GM21717 (cell line): Measurements from ENCODE around the gene AKIP1.
"Not testable (repeated sequence)": the region's sequence is repeated elsewhere in the genome, so short reads cannot be mapped to it uniquely, and the experiment has no call there.

Experiments
- ATAC-seq: cut with Tn5 transposase; IDR thresholded peaks from one replicate; pipeline ENCODE4 v1.9.1; 2021; ENCODE audit warnings: mild to moderate bottlenecking, moderate library complexity; ENCODE audit not compliant: unreplicated experiment

Gene AKIP1

DNA sequence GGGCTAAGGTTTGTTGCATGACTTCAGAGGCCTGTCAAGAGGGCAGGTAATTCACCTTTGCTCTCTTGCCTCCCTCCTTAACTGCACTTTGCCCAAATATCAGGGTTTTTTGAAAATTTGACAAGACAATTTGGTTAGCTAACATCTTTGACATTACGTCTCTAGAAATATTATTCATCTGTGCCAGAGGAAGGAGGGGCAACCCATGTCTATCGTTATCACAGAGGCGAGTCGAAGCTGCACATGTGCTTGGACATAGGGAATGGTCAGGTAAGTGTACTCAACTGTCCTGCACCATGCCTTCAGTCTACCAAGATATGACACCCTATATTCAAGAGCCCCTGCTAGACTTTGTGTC lies 3.7 kb downstream of the AKIP1 start:
- ATAC-seq = no peak

- ATAC-seq = no peak
Measured at GRCh38 chr11:8917157-8917825, 6.3 kb downstream of the AKIP1 start.

DNA sequence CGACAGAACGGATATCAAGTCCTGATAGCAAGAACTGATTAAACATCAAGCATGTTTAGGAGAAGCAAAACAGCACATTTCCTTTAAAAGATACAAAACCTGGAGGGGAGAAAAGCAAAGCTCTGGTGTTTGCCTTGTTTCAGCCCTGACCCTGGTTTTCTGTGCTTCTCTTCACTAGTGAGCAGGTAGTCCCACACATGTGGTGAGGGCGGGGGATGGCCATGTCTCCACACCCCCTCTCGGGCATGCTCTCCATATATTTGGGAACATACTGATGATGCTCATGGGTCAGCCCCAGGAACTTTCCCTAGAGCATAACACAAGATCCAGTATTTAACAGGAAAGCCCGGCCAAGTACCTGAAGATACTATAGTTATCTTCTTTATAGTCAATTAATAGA lies 11.7 kb downstream of the AKIP1 start:
- ATAC-seq = no peak

DNA sequence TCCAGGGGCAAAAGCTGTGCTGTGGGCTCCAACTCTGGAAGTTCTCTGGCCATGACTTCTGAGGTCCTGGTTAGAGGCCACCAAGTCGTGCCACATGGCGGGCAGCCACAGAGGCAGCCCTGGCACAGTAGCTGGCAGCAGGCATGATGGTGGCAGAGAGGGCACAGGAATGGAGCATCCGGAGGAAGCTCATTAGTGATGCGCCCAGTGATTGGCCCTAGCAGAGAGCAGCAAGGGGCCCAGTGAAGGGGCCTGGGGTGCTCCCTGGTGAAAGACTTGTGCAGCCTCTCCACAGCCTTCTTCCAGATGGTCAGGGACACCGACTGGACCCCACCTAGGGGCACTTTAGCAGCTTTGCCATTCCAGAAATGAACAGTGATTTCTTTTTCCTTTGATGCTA lies 14.7 kb downstream of the AKIP1 start:
- no peak for ATAC-seq

- ATAC-seq = no peak
Measured at GRCh38 chr11:8926236-8926635, 15.2 kb downstream of the AKIP1 start.

DNA sequence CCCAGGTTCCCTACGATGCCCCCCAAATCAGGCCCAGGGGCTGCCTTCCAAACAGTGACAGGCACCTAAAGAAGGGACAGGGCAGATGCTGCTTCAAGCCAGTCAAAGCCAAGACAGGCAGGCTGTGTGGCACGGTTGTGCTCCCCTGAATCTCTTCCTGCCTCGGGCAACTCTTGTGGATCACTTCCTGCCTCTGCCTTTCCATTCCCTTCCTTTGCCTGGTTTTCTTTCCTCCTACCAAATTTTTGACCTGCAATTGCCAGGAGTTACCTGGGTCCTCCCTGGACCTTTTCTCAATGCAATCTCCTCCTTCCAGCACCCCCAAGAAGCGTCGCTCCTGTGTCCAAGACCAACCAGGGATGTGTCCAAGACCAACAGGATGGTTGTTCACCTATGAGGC lies 16.2 kb downstream of the AKIP1 start:
- no peak for ATAC-seq

- no peak for ATAC-seq
Measured at GRCh38 chr11:8928205-8928604, 17.2 kb downstream of the AKIP1 start.

- ATAC-seq = no peak
Measured at GRCh38 chr11:8928981-8929615, 18.1 kb downstream of the AKIP1 start.

GRCh38 chr11:8930456-8931175 lies 19.6 kb downstream of the AKIP1 start:
- no peak for ATAC-seq

- no peak for ATAC-seq
Measured at GRCh38 chr11:8932564-8933180, 21.7 kb downstream of the AKIP1 start, which contains the start of gene C11orf16. Gene C11orf16, minus strand, starts transcription at chr11:8932947. Its CDS starts 639 bp downstream, at chr11:8932308.

- no peak for ATAC-seq
Measured at GRCh38 chr11:8933931-8934330, 22.9 kb downstream of the AKIP1 start.

GRCh38 chr11:8934742-8935488 lies 23.9 kb downstream of the AKIP1 start:
- ATAC-seq = no peak

- not testable (repeated sequence) for ATAC-seq
Measured at GRCh38 chr11:8935789-8936188, 24.8 kb downstream of the AKIP1 start.

- no peak for ATAC-seq
Measured at GRCh38 chr11:8937159-8937558, 26.2 kb downstream of the AKIP1 start.

DNA sequence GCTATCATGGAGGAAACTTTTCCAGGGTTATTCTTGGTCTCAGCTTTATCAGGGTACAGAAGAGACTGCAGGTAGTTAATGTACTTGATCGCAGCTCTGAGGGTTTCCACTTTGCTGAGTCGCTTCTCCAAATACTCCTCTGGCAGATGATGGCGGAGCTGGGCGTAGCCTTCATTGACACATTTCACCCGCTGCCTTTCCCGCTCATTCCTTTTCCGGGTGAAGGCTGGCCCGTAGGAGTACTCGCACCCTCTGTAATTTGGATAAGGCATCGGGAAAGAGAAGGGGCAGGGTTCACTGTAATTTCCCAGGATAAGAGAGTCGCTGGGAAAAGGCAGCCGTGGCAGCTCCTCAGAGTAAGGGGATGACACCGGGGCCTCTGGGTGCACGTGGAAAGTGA lies 26.7 kb downstream of the AKIP1 start:
- ATAC-seq = no peak

GRCh38 chr11:8941341-8942103 lies 30.5 kb downstream of the AKIP1 start:
- no peak for ATAC-seq

GRCh38 chr11:8942518-8943066 lies 31.6 kb downstream of the AKIP1 start, which contains the start of gene ASCL3:
Gene ASCL3, minus strand, starts transcription at chr11:8943016. Its CDS starts 4,855 bp downstream, at chr11:8938161.
- no peak for ATAC-seq

- ATAC-seq = no peak
Measured at GRCh38 chr11:8947230-8947943, 36.4 kb downstream of the AKIP1 start.

DNA sequence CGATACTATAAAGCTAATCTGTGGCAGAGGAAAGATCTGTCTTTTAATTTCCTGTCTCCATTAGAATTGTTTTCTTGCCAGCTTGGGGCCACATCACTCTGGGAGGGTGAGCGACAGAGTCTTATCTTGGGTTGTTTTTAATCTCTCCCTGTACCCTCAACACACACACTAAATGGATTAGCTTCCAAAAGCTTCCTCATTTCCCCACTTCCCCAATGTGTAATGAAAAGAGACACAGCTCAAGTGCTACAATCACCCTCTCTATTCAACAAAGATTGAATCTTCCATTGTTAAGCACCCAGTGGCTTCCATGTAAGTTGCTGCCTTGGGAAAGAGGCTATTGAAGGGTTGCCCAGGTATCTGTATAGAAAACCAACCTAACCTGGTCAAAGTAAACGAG lies 37.9 kb downstream of the AKIP1 start:
- no peak for ATAC-seq
